Neural crest cell (in vitro differentiated cells): ENCODE results near the gene GABRD. TPM values are rescaled to one million over a fixed set of nuclear protein-coding genes. Genes with fewer than 3 reads are reported as not detected.

Experiments
- DNase-seq: peaks from one replicate; pipeline ENCODE4 v3.0.0; 2021; ENCODE audit warnings: low read depth, mixed read lengths, low spot score
- H3K27ac Mint-ChIP-seq: one replicate; pipeline ENCODE4 v1.8.0; 2021; ENCODE audit warnings: mild to moderate bottlenecking, mixed read lengths; ENCODE audit not compliant: unreplicated experiment
- H3K27me3 Mint-ChIP-seq: 2 replicates; pipeline ENCODE4 v1.8.0; 2021; ENCODE audit warnings: low read depth, mild to moderate bottlenecking, mixed read lengths
- H3K36me3 Mint-ChIP-seq: 2 replicates; pipeline ENCODE4 v1.8.0; 2021; ENCODE audit warnings: low read depth, mild to moderate bottlenecking, mixed read lengths
- H3K4me1 Mint-ChIP-seq: 2 replicates; pipeline ENCODE4 v1.8.0; 2021; ENCODE audit warnings: mixed read lengths
- H3K4me3 Mint-ChIP-seq: one replicate; pipeline ENCODE4 v1.8.0; 2021; ENCODE audit warnings: mild to moderate bottlenecking, mixed read lengths
- H3K9me3 Mint-ChIP-seq: 2 replicates; pipeline ENCODE4 v1.8.0; 2021; ENCODE audit warnings: mixed read lengths
- CTCF ChIP-seq: fragments of 200-600 bp; sonication (generic); conservative IDR thresholded peaks from 2 replicates; pipeline ENCODE4 v1.5.0; 2021; ENCODE audit warnings: antibody characterized with exemption, mild to moderate bottlenecking
- total RNA-seq: library from RNA; stranded (reverse); gene quantifications from 2 replicates; pipeline ENCODE4 v1.2.1, GENCODE V29; 2021

Gene GABRD
- total RNA-seq, 1 donor from 2014 or later = 0.54 TPM

GRCh38 chr1:2068951-2069350 lies 49.8 kb downstream of the GABRD start:
- Mint-ChIP-seq H3K4me1 (peaks cover 7% of the 10 kb centered on the region), H3K36me3 (peaks cover 5% of the 10 kb centered on the region), H3K27me3 (no peaks in the 10 kb centered on the region), H3K4me3 (no peak overlapping the region), H3K27ac (no peak overlapping the region), H3K9me3 (peaks cover 2% of the 10 kb centered on the region)
- TF ChIP-seq CTCF = no peak
- DNase-seq = no peak

GRCh38 chr1:2070016-2070415 lies 50.9 kb downstream of the GABRD start:
- no peak overlapping the region for H3K4me3 Mint-ChIP-seq
- no peak overlapping the region for H3K27ac Mint-ChIP-seq
- peaks cover 5% of the 10 kb centered on the region for H3K36me3 Mint-ChIP-seq
- H3K4me1 Mint-ChIP-seq = peaks cover 15% of the 10 kb centered on the region
- TF ChIP-seq CTCF = no peak
- no peak for DNase-seq
- H3K27me3 Mint-ChIP-seq = no peaks in the 10 kb centered on the region
- H3K9me3 Mint-ChIP-seq = peaks cover under 1% of the 10 kb centered on the region

- Mint-ChIP-seq H3K27me3 (no peaks in the 10 kb centered on the region), H3K36me3 (peaks cover under 1% of the 10 kb centered on the region), H3K9me3 (no peaks in the 10 kb centered on the region), H3K4me3 (no peak overlapping the region), H3K27ac (no peak overlapping the region), H3K4me1 (peaks cover 15% of the 10 kb centered on the region)
- no peak for DNase-seq
- no peak for TF ChIP-seq CTCF
Observed at GRCh38 chr1:2070800-2071530, 51.8 kb downstream of the GABRD start.

- Mint-ChIP-seq H3K27ac (no peak overlapping the region), H3K4me3 (no peak overlapping the region), H3K36me3 (peaks cover 2% of the 10 kb centered on the region), H3K4me1 (peaks cover 15% of the 10 kb centered on the region), H3K9me3 (no peaks in the 10 kb centered on the region), H3K27me3 (no peaks in the 10 kb centered on the region)
- no peak for TF ChIP-seq CTCF
- no peak for DNase-seq
Observed at GRCh38 chr1:2072109-2072806, 53.1 kb downstream of the GABRD start.

GRCh38 chr1:2072891-2073290 lies 53.7 kb downstream of the GABRD start:
- TF ChIP-seq CTCF = no peak
- no peak for DNase-seq
- Mint-ChIP-seq H3K36me3 (peaks cover 7% of the 10 kb centered on the region), H3K4me1 (peaks cover 15% of the 10 kb centered on the region), H3K27ac (no peak overlapping the region), H3K4me3 (no peak overlapping the region), H3K9me3 (peaks cover 3% of the 10 kb centered on the region), H3K27me3 (no peaks in the 10 kb centered on the region)
